Epithelial cell of esophagus (primary cell): ENCODE measurements around the gene SERPIND1.
"Not testable (repeated sequence)": the region's sequence is repeated elsewhere in the genome, so short reads cannot be mapped to it uniquely, and the experiment has no call there.

ENCODE experiments used
- DNase-seq: peaks from one replicate; pipeline ENCODE4 v3.0.0; 2010; ENCODE audit warnings: low read depth
- H3K4me3 ChIP-seq: 2 replicates; pipeline ENCODE4 v1.5.1; 2011; ENCODE audit warnings: mild to moderate bottlenecking, low read length, control low read depth
- CTCF ChIP-seq: IDR thresholded peaks from 2 replicates; pipeline ENCODE4 v1.5.1; 2011; ENCODE audit warnings: low read depth, mild to moderate bottlenecking, low read length, control low read depth, inconsistent platforms; ENCODE audit not compliant: insufficient read depth; ENCODE audit errors: missing control alignments

The SERPIND1 gene

GRCh38 chr22:20819471-20819870 is 45.6 kb downstream of the SERPIND1 start:
- TF ChIP-seq CTCF, result no peak
- H3K4me3 ChIP-seq, result no peak overlapping the region
- DNase-seq, result no peak

DNA sequence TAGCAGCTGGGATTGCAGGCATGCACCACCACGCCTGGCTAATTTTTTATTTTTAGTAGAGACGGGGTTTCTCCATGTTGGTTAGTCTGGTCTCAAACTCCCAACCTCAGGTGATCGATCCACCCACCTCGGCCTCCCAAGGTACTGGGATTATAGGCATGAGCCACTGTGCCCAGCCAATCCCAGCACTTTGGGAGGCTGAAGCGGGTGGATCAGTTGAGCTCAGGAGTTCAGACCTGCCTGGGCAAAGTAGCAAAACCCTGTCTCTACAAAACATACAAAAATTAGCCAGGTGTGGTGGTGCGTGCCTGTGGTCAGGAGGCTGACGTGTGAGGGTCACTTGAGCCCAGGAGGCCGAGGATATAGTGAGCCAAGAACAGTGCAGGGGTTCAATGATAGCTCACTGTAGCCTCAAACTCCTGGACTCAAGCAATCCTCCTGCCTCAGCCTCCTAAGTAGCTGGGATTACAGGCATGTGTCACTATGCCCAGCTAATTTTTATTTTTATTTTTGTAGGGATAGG is 47.9 kb downstream of the SERPIND1 start:
- H3K4me3 ChIP-seq, DNase-seq: not testable (repeated sequence)

- no peak for DNase-seq
- TF ChIP-seq CTCF, result no peak
- no peak overlapping the region for H3K4me3 ChIP-seq
Observed at GRCh38 chr22:20822240-20822639, 48.3 kb downstream of the SERPIND1 start.

DNA sequence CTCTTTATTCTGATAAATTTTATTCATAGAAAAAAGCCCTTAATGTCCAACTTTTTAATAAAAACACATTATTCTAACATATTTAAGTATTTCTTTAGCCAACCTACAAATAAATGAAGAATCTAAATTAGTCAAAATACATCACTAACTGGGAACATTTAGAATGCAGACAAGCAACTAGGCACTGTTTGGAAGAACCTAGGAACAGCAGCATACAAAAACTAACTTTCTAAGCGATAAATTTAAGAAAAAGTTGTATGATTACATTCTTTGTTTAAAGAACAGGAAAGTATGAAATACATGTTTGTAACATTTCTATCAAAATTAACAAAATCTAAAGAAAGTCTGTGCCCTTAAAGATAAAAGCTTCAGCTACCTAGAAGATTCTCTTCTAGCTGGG is 49.4 kb downstream of the SERPIND1 start:
- no peak for DNase-seq
- no peak overlapping the region for H3K4me3 ChIP-seq
- TF ChIP-seq CTCF, result no peak

GRCh38 chr22:20825216-20825615 is 51.3 kb downstream of the SERPIND1 start:
- DNase-seq, H3K4me3 ChIP-seq: not testable (repeated sequence)

- no peak for DNase-seq
- no peak overlapping the region for H3K4me3 ChIP-seq
- TF ChIP-seq CTCF, result no peak
Observed at GRCh38 chr22:20825624-20826023, 51.7 kb downstream of the SERPIND1 start.

DNA sequence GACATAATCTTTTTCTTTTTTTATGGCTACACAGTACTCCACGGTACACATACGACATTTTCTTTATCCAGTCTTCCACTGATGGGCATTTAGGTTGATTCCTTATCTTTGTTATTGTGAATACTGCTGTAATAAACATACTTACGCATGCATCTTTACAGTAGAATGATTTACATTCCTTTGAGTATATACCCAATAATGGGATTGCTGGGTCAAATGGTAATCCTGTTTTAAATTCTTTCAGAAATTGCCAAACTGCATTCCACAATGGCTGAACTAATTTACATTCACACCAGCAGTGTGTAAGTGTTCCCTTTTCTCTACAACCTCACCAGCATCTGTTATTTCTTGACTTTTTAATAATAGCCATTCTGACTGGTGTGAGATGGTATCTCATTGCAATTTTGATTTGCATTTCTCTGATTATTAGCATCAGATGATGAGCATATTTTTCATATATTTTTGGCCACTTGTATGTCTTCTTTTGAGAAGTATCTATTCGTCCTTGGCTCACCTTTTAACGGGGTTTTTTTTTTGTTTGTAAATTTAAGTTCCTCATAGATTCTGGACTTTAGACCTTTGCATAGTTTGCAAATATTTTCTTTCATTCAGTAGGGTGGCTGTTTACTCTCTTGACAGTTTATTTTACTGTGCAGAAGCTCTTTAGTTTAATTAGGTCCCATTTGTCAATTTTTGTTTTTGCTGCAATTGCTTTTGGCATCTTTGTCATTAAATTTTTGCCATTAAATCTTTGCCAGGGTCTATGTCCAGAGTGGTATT is 52.6 kb downstream of the SERPIND1 start:
- not testable (repeated sequence) for H3K4me3 ChIP-seq, DNase-seq

GRCh38 chr22:20829491-20830134 is 55.7 kb downstream of the SERPIND1 start:
- H3K4me3 ChIP-seq, result no peak overlapping the region
- DNase-seq, result no peak
- no peak for TF ChIP-seq CTCF
